HFFc6 (cell line): ENCODE measurements around the gene PKP4. TPM values are rescaled to one million over a fixed set of nuclear protein-coding genes. Genes with fewer than 3 reads are reported as not detected.

ENCODE experiments used
- DNase-seq: peaks from one replicate; pipeline ENCODE4 v3.0.0-alpha.2; 2018
- H3K27ac Mint-ChIP-seq: 2 replicates; pipeline ENCODE4 v1.8.0; 2020; ENCODE audit warnings: mild to moderate bottlenecking, mixed read lengths
- H3K27me3 Mint-ChIP-seq: 2 replicates; pipeline ENCODE4 v1.8.0; 2021; ENCODE audit warnings: mild to moderate bottlenecking, moderate library complexity, mixed read lengths; ENCODE audit not compliant: insufficient read depth
- H3K36me3 Mint-ChIP-seq: 2 replicates; pipeline ENCODE4 v1.8.0; 2021; ENCODE audit warnings: low read depth, mixed read lengths
- H3K4me1 Mint-ChIP-seq: 2 replicates; pipeline ENCODE4 v1.8.0; 2020; ENCODE audit warnings: low read depth, mixed read lengths
- H3K4me3 Mint-ChIP-seq: 2 replicates; pipeline ENCODE4 v1.8.0; 2020; ENCODE audit warnings: mild to moderate bottlenecking, moderate library complexity, mixed read lengths
- H3K9me3 Mint-ChIP-seq: 2 replicates; pipeline ENCODE4 v1.8.0; 2020; ENCODE audit warnings: mild to moderate bottlenecking, mixed read lengths
- total RNA-seq, 6 experiments: library from RNA; stranded (reverse); fragmentation: NEBNext Ultra II Directional; extraction: Animal tissue kit (Norgen Biotek cat#: 25700); gene quantifications; 2 replicates in 1 of 6; 3 replicates in 5 of 6; pipeline ENCODE4 v1.2.3, GENCODE V29; 2021
- TF ChIP-seq, protein P1 (sequence below): fragments of 200-600 bp; sonication (generic); IDR thresholded peaks from 2 replicates; pipeline ENCODE4 v1.5.0; 2021; ENCODE audit warnings: antibody characterized with exemption, mild to moderate bottlenecking

The PKP4 gene
- total RNA-seq, 6 experiments from 2014 or later: 35.9 to 48.9 (median 43.5) TPM

DNA sequence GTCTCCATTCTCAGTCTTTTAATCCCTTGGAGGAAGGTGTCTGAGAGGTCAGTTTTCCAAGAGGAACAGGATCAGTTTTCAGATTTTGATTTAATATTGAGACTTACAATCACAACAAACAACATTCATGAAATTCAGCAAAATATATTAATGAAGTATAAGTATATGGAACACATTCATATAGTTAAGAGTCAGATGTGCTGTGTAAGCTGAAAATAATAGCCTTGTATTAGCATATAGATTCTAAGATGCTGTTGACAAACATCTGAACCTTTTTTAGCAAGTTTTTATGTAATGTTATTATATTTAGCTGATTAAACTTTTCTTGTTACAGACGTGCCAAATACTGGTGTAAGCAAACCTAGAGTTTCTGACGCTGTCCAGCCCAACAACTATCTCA, 163.9 kb downstream of the PKP4 start:
- Mint-ChIP-seq H3K4me3 (no peak overlapping the region), H3K4me1 (peaks cover 19% of the 10 kb centered on the region), H3K9me3 (no peaks in the 10 kb centered on the region), H3K27ac (no peak overlapping the region), H3K36me3 (peaks cover 23% of the 10 kb centered on the region), H3K27me3 (0 out of 2 replicates have a peak, but pooled peaks cover 1% of the 10 kb centered on the region)
- no peak for DNase-seq
- TF ChIP-seq, protein P1, sequence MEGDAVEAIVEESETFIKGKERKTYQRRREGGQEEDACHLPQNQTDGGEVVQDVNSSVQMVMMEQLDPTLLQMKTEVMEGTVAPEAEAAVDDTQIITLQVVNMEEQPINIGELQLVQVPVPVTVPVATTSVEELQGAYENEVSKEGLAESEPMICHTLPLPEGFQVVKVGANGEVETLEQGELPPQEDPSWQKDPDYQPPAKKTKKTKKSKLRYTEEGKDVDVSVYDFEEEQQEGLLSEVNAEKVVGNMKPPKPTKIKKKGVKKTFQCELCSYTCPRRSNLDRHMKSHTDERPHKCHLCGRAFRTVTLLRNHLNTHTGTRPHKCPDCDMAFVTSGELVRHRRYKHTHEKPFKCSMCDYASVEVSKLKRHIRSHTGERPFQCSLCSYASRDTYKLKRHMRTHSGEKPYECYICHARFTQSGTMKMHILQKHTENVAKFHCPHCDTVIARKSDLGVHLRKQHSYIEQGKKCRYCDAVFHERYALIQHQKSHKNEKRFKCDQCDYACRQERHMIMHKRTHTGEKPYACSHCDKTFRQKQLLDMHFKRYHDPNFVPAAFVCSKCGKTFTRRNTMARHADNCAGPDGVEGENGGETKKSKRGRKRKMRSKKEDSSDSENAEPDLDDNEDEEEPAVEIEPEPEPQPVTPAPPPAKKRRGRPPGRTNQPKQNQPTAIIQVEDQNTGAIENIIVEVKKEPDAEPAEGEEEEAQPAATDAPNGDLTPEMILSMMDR: no peak

DNA sequence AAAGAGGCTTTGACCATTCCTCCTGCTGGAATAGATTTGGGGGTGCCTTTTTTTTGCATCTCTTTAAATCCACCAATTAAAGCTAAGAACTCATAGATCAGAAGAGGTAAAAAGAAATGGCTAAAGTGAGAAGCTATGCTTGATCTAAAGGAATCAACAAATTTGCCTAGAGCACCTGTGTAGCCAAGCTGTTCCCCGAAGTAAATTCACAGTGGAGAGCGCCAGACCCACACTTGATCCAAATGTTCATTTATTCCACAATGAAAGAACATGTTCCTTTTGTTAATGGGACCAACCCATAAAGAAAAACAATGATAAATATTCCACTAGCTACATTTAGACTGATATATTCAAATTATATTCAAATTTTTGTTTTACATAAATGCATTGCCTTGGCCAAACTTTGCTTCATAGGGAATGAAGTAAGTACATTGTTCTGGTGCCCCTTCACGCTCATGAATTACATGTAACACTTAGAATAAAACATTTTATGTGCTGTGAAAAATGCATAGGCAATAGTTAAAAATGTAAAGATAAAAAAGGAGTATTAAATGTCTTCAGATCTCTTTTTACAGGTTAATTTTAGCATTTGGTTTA, 167.4 kb downstream of the PKP4 start:
- H3K4me3 Mint-ChIP-seq: no peak overlapping the region
- peaks cover 11% of the 10 kb centered on the region for H3K4me1 Mint-ChIP-seq
- H3K27ac Mint-ChIP-seq: no peak overlapping the region
- TF ChIP-seq, protein P1: no peak
- H3K36me3 Mint-ChIP-seq: peaks cover 23% of the 10 kb centered on the region
- no peaks in the 10 kb centered on the region for H3K27me3 Mint-ChIP-seq
- no peak for DNase-seq
- H3K9me3 Mint-ChIP-seq: no peaks in the 10 kb centered on the region

DNA sequence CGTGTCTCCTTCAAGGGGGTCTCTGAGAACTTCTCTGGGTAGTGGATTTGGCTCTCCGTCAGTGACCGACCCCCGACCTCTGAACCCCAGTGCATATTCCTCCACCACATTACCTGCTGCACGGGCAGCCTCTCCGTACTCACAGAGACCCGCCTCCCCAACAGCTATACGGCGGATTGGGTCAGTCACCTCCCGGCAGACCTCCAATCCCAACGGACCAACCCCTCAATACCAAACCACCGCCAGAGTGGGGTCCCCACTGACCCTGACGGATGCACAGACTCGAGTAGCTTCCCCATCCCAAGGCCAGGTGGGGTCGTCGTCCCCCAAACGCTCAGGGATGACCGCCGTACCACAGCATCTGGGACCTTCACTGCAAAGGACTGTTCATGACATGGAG, 168.2 kb downstream of the PKP4 start:
- H3K27ac Mint-ChIP-seq: no peak overlapping the region
- H3K9me3 Mint-ChIP-seq: no peaks in the 10 kb centered on the region
- no peak overlapping the region for H3K4me3 Mint-ChIP-seq
- no peak for DNase-seq
- TF ChIP-seq, protein P1: no peak
- H3K36me3 Mint-ChIP-seq: peaks cover 23% of the 10 kb centered on the region
- peaks cover 3% of the 10 kb centered on the region; the same call in 1 of the 2 replicates for H3K4me1 Mint-ChIP-seq
- no peaks in the 10 kb centered on the region; the same call in 1 of the 2 replicates for H3K27me3 Mint-ChIP-seq

DNA sequence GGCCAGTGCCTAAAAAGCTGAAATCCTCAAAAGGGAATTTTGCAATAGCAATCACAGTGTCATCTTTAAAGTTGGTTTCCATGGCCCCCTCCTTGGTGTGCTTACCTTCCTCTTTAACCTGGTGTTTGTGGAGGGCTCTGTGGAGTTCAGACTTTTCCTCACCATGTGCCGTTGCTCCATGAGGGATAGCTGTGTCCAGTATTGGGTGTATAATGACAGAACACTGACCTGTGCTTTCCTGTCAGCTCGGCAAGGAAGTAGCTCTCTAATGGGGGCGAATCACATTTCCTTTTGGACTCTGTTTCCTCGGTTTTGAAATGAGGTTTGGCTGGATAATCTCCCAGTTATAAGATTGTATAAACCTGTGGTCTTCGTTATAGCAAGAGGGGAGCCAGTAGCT, 172.4 kb downstream of the PKP4 start:
- Mint-ChIP-seq H3K27me3 (no peaks in the 10 kb centered on the region; the same call in 1 of the 2 replicates), H3K4me3 (no peak overlapping the region), H3K9me3 (no peaks in the 10 kb centered on the region), H3K27ac (no peak overlapping the region), H3K36me3 (peaks cover 18% of the 10 kb centered on the region), H3K4me1 (no peaks in the 10 kb centered on the region)
- TF ChIP-seq, protein P1: no peak
- no peak for DNase-seq

DNA sequence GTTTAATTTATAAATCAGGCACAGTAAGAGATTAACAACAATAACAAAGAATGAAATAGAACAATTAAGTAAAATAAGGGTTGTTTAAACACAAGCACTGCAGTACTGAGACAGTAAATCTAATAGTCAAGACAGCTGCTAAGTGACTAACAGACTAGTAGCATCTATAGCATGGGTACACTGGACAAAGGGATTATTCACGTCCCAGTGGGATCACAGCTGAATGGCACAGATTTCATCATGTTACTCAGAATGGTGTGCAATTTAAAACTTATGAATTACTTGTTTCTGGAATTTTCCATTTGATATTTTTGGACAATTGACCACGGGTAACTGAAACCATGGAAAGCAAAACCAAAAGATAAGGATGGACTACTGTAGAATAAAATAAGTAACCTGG, 176.5 kb downstream of the PKP4 start:
- DNase-seq: no peak
- Mint-ChIP-seq H3K4me1 (peaks cover 8% of the 10 kb centered on the region), H3K9me3 (no peaks in the 10 kb centered on the region), H3K27me3 (no peaks in the 10 kb centered on the region; the same call in 1 of the 2 replicates), H3K27ac (no peak overlapping the region), H3K36me3 (peaks cover 28% of the 10 kb centered on the region), H3K4me3 (no peak overlapping the region)
- TF ChIP-seq, protein P1: no peak
